H1 (cell line): ENCODE data around the gene ELOVL3. TPM values are rescaled to one million over a fixed set of nuclear protein-coding genes. Genes with fewer than 3 reads are reported as not detected.
"Not testable (repeated sequence)": the region's sequence is repeated elsewhere in the genome, so short reads cannot be mapped to it uniquely, and the experiment has no call there.

Source experiments
- CTCF ChIA-PET: fragments of 300-600 bp; sonication (Branson Sonifier 250); formaldehyde crosslinking; loops from one replicate; lab custom pipeline; 2021; ENCODE audit not compliant: partially characterized antibody; lab: Charles Lee
- POLR2A ChIA-PET: fragments of 300-600 bp; sonication (Branson Sonifier 250); formaldehyde crosslinking; loops from one replicate; lab custom pipeline; 2021; ENCODE audit warnings: inconsistent platforms; ENCODE audit not compliant: partially characterized antibody; lab: Charles Lee
- DNase-seq, 2 experiments: peaks; one replicate each; pipeline versions ENCODE4 v3.0.0 to v3.0.0-alpha.2; 2010 to 2022; ENCODE audit warnings: low spot score in 2 of 2, low read depth in 1 of 2, mixed read lengths in 1 of 2
- FAIRE-seq: peaks from 2 replicates; lab custom pipeline; 2011; peaks lifted over from hg19 to GRCh38; lab: Jason Lieb, UNC
- H2AFZ ChIP-seq: 2 replicates; pipeline ENCODE4 v1.8.1; 2012; ENCODE audit warnings: low read length, inconsistent platforms
- H2AK5ac ChIP-seq: 2 replicates; pipeline ENCODE4 v1.6.1; 2013; ENCODE audit warnings: low read depth, low read length
- H2BK120ac ChIP-seq: replicated peaks from 2 replicates; pipeline ENCODE3; 2013; ENCODE audit warnings: low read depth, low read length, inconsistent platforms
- H2BK12ac ChIP-seq: 2 replicates; pipeline ENCODE4 v1.6.1; 2013; ENCODE audit warnings: low read depth, low read length
- H2BK15ac ChIP-seq: 2 replicates; pipeline ENCODE4 v1.6.1; 2013; ENCODE audit warnings: low read length
- H2BK20ac ChIP-seq: 2 replicates; pipeline ENCODE4 v1.6.1; 2013; ENCODE audit warnings: low read length
- H2BK5ac ChIP-seq: 2 replicates; pipeline ENCODE4 v1.6.1; 2013; ENCODE audit warnings: low read depth, low read length
- H3K14ac ChIP-seq: 2 replicates; pipeline ENCODE4 v1.6.1; 2013; ENCODE audit warnings: inconsistent platforms; ENCODE audit not compliant: insufficient read length
- H3K18ac ChIP-seq: 2 replicates; pipeline ENCODE4 v1.6.1; 2013; ENCODE audit warnings: low read length; ENCODE audit errors: extremely low read depth
- H3K23ac ChIP-seq: 2 replicates; pipeline ENCODE4 v1.6.1; 2013; ENCODE audit warnings: inconsistent platforms; ENCODE audit not compliant: insufficient read length
- H3K23me2 ChIP-seq: 2 replicates; pipeline ENCODE4 v1.6.1; 2013; ENCODE audit warnings: low read depth, low read length
- H3K27ac ChIP-seq: 2 replicates; pipeline ENCODE4 v1.6.1; 2011; ENCODE audit warnings: low read depth, low read length, inconsistent platforms
- H3K27me3 ChIP-seq, 4 experiments: replicated peaks in 1 of 4; 1 replicate in 1 of 4; 2 replicates in 3 of 4; pipeline versions ENCODE4 v1.6.1 to v1.8.1; 2011 to 2013; ENCODE audit warnings: low read length in 3 of 4, mild to moderate bottlenecking in 3 of 4, inconsistent platforms in 2 of 4, mixed read lengths in 2 of 4, moderate library complexity in 1 of 4; ENCODE audit not compliant: control insufficient read depth in 3 of 4, insufficient read depth in 3 of 4; ENCODE audit errors: extremely low read depth in 1 of 4
- H3K36me3 ChIP-seq, 4 experiments: 2 replicates each; pipeline versions ENCODE4 v1.6.1 to v1.8.1; 2011 to 2013; ENCODE audit warnings: mild to moderate bottlenecking in 4 of 4, low read length in 3 of 4, moderate library complexity in 2 of 4, control low read depth in 1 of 4, inconsistent platforms in 1 of 4; ENCODE audit not compliant: insufficient read depth in 4 of 4, control insufficient read depth in 2 of 4
- H3K4ac ChIP-seq: replicated peaks from 2 replicates; pipeline ENCODE3; 2013; ENCODE audit warnings: low read length, low read depth, mixed read lengths, inconsistent platforms; ENCODE audit not compliant: insufficient read length
- H3K4me1 ChIP-seq, 4 experiments: replicated peaks in 1 of 4; 1 replicate in 1 of 4; 2 replicates in 3 of 4; pipeline versions ENCODE4 v1.6.1 to v1.8.1; 2011 to 2013; ENCODE audit warnings: low read length in 3 of 4, inconsistent platforms in 2 of 4, mixed read lengths in 1 of 4; ENCODE audit not compliant: insufficient read depth in 4 of 4, control insufficient read depth in 3 of 4
- H3K4me2 ChIP-seq, 2 experiments: 2 replicates each; pipeline versions ENCODE4 v1.6.1 to v1.8.1; 2011 to 2013; ENCODE audit warnings: low read depth in 2 of 2, low read length in 2 of 2, control low read depth in 1 of 2, inconsistent platforms in 1 of 2, mild to moderate bottlenecking in 1 of 2; ENCODE audit not compliant: insufficient read depth in 1 of 2
- H3K4me3 ChIP-seq, 4 experiments: fragments of 200-600, 300-600 bp in 1 of 4; sonication (generic), shearing (Covaris generic), sonication (Bioruptor Twin) in 1 of 4; 2 replicates each; pipeline versions ENCODE4 v1.5.1 to v1.8.1; 2011 to 2016; ENCODE audit warnings: low read length in 4 of 4, low read depth in 3 of 4, control low read depth in 2 of 4, inconsistent platforms in 2 of 4, mild to moderate bottlenecking in 2 of 4, mixed read lengths in 1 of 4, moderate library complexity in 1 of 4; ENCODE audit not compliant: insufficient read depth in 2 of 4; ENCODE audit errors: extremely low read depth in 1 of 4
- H3K56ac ChIP-seq: replicated peaks from 2 replicates; pipeline ENCODE3; 2013; ENCODE audit warnings: low read depth, mild to moderate bottlenecking, mixed read lengths, low read length, inconsistent platforms; ENCODE audit not compliant: insufficient read length
- H3K79me1 ChIP-seq: 2 replicates; pipeline ENCODE4 v1.6.1; 2013; ENCODE audit warnings: low read depth, low read length, control low read depth
- H3K79me2 ChIP-seq, 2 experiments: 2 replicates each; pipeline versions ENCODE4 v1.6.1 to v1.8.1; 2012 to 2013; ENCODE audit warnings: low read length in 2 of 2, mild to moderate bottlenecking in 2 of 2, inconsistent platforms in 1 of 2; ENCODE audit not compliant: insufficient read depth in 2 of 2, control insufficient read depth in 1 of 2
- H3K9ac ChIP-seq, 4 experiments: replicated peaks in 1 of 4; 1 replicate in 1 of 4; 2 replicates in 3 of 4; pipeline versions ENCODE4 v1.6.1 to v1.8.1; 2011 to 2013; ENCODE audit warnings: low read depth in 3 of 4, low read length in 3 of 4, control low read depth in 2 of 4, mild to moderate bottlenecking in 2 of 4, moderate library complexity in 2 of 4, inconsistent platforms in 1 of 4; ENCODE audit errors: extremely low read depth in 1 of 4
- H3K9me3 ChIP-seq, 2 experiments: 2 replicates each; pipeline versions ENCODE4 v1.6.1 to v1.8.1; 2012 to 2013; ENCODE audit warnings: mild to moderate bottlenecking in 2 of 2, moderate library complexity in 2 of 2, control low read depth in 1 of 2, inconsistent platforms in 1 of 2, low read depth in 1 of 2, low read length in 1 of 2, mixed read lengths in 1 of 2; ENCODE audit not compliant: insufficient read depth in 2 of 2
- H4K20me1 ChIP-seq, 2 experiments: replicated peaks in 1 of 2; 2 replicates each; pipeline versions ENCODE3 to v1.8.1; 2011 to 2013; ENCODE audit warnings: inconsistent platforms in 2 of 2, low read length in 2 of 2, mild to moderate bottlenecking in 1 of 2; ENCODE audit not compliant: insufficient read depth in 2 of 2, control insufficient read depth in 1 of 2
- H4K5ac ChIP-seq: 2 replicates; pipeline ENCODE4 v1.6.1; 2013; ENCODE audit warnings: low read length, low read depth, mixed read lengths, inconsistent platforms; ENCODE audit not compliant: insufficient read length
- H4K8ac ChIP-seq: 2 replicates; pipeline ENCODE4 v1.8.0; 2013; ENCODE audit warnings: mild to moderate bottlenecking, moderate library complexity, low read length, inconsistent platforms; ENCODE audit not compliant: insufficient read depth; ENCODE audit errors: extremely low read depth
- H4K91ac ChIP-seq: replicated peaks from 2 replicates; pipeline ENCODE3; 2013; ENCODE audit warnings: low read length, mixed read lengths, inconsistent platforms; ENCODE audit not compliant: insufficient read length
- WGBS, 2 experiments: shearing (Covaris generic) in 1 of 2; methylation state at CpG; one replicate each; pipeline versions ENCODE4 v1.1.6 to v1.1.7; 2013 to 2015; ENCODE audit warnings: low lambda C conversion rate in 2 of 2, mixed read lengths in 2 of 2, inconsistent platforms in 1 of 2, low coverage in 1 of 2, missing lambda C conversion rate in 1 of 2; ENCODE audit not compliant: insufficient replicate concordance in 2 of 2, insufficient coverage in 1 of 2, insufficient read length in 1 of 2; ENCODE audit errors: extremely low coverage in 1 of 2, missing lambda C conversion rate in 1 of 2; 5-methylcytosine and 5-hydroxymethylcytosine counted together
- polyA plus RNA-seq, 7 experiments: library from polyadenylated mRNA; depleted of rRNA in 3 of 7; stranded (reverse) in 5 of 7; unstranded in 2 of 7; fragments of >200 nt in 5 of 7; fragments of 200-250 nt in 2 of 7; gene quantifications; 1 replicate in 5 of 7; 2 replicates in 1 of 7; 4 replicates in 1 of 7; pipeline versions ENCODE4 v1.2.1 to v1.2.3, GENCODE V29; 2011 to 2013; ENCODE audit warnings: missing spikeins in 2 of 7, mixed read lengths in 2 of 7
- total RNA-seq: library from RNA; stranded (reverse); fragmentation: NEBNext Ultra II Directional; extraction: Animal tissue kit (Norgen Biotek cat#: 25700); gene quantifications from 2 replicates; pipeline ENCODE4 v1.2.1, GENCODE V29; 2021

The ELOVL3 gene
- total and polyA plus RNA-seq, 2 of the 8 experiments (the other 6 are each of a cell fraction or from before 2014, with no cell fraction given) = 0.27 TPM; not detected in 1

DNA sequence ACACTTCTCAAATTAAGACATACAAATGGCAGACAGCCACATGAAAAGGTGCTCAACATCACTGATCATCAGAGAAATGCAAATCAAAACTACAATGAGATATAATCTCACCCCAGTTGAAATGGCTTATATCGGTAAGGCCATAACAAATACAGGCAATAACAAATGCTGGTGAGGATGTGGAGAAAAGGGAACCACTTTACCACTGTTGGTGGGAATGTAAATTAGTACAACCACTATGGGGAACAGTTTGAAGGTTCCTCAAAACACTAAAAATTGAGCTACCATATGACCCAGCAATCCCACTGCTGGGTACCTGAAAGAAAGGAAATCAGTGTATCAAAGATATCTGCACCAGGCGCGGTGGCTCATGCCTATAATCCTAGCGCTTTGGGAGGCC is 12.5 kb upstream of the ELOVL3 start:
- H3K18ac ChIP-seq, H3K4me2 ChIP-seq, H4K8ac ChIP-seq, H2BK12ac ChIP-seq, H2AFZ ChIP-seq, H4K5ac ChIP-seq, H2BK5ac ChIP-seq, H3K14ac ChIP-seq, H3K4ac ChIP-seq, H3K9me3 ChIP-seq, H2AK5ac ChIP-seq, CTCF ChIA-PET, DNase-seq, H4K91ac ChIP-seq, H3K4me1 ChIP-seq, H3K23ac ChIP-seq, H3K27ac ChIP-seq, H2BK15ac ChIP-seq, H3K36me3 ChIP-seq, H3K79me2 ChIP-seq, H2BK120ac ChIP-seq, H3K4me3 ChIP-seq, H3K27me3 ChIP-seq, H3K79me1 ChIP-seq, H4K20me1 ChIP-seq, H2BK20ac ChIP-seq, H3K56ac ChIP-seq, H3K23me2 ChIP-seq, FAIRE-seq, H3K9ac ChIP-seq: not testable (repeated sequence)
- POLR2A ChIA-PET = interaction anchor here (1.0 kb wide), 1 partner anchor 49 kb away, joined by 3 read pairs; no protein-coding TSS in a partner anchor
- WGBS, 2 experiments = 90% methylated on average over 4 of the region's 4 CpGs; no CpG with 5 or more reads in 1 of the 2 experiments
